Liver (tissue), 9 donors: ENCODE results near the gene FILIP1L. TPM values are rescaled to one million over a fixed set of nuclear protein-coding genes. Genes with fewer than 3 reads are reported as not detected.

Source experiments
- DNase-seq: peaks from one replicate; pipeline ENCODE4 v3.0.0-alpha.2; 2017; ENCODE audit warnings: low spot score
- H3K27ac ChIP-seq, 2 donors: one replicate each; pipeline ENCODE4 v1.7.0; 2013; ENCODE audit warnings: inconsistent platforms in 2 of 2, low read length in 2 of 2, control low read depth in 1 of 2, low read depth in 1 of 2, mild to moderate bottlenecking in 1 of 2
- H3K27me3 ChIP-seq, 4 donors: one replicate each; pipeline versions ENCODE4 v1.6.1 to v1.7.0; 2013; ENCODE audit warnings: low read length in 3 of 4, inconsistent platforms in 1 of 4, mild to moderate bottlenecking in 1 of 4, moderate library complexity in 1 of 4; ENCODE audit not compliant: control insufficient read depth in 4 of 4, insufficient read depth in 4 of 4
- H3K36me3 ChIP-seq, 4 donors: one replicate each; pipeline versions ENCODE4 v1.6.1 to v1.7.0; 2013; ENCODE audit warnings: low read length in 3 of 4, mild to moderate bottlenecking in 3 of 4, low read depth in 1 of 4, moderate library complexity in 1 of 4; ENCODE audit not compliant: control insufficient read depth in 4 of 4, insufficient read depth in 3 of 4
- H3K4me1 ChIP-seq, 4 donors: one replicate each; pipeline versions ENCODE4 v1.6.1 to v1.7.0; 2013; ENCODE audit warnings: low read length in 3 of 4, mild to moderate bottlenecking in 3 of 4, moderate library complexity in 1 of 4; ENCODE audit not compliant: control insufficient read depth in 4 of 4, insufficient read depth in 4 of 4
- H3K4me3 ChIP-seq, 3 donors: one replicate each; pipeline versions ENCODE4 v1.6.1 to v1.7.0; 2013; ENCODE audit warnings: low read length in 3 of 3, control low read depth in 1 of 3, low read depth in 1 of 3, mild to moderate bottlenecking in 1 of 3
- H3K9ac ChIP-seq, 2 donors: one replicate each; pipeline ENCODE4 v1.7.0; 2013; ENCODE audit warnings: low read length in 2 of 2, mild to moderate bottlenecking in 2 of 2, moderate library complexity in 2 of 2, control low read depth in 1 of 2, low read depth in 1 of 2
- H3K9me3 ChIP-seq, 4 donors: one replicate each; pipeline versions ENCODE4 v1.6.1 to v1.7.0; 2013; ENCODE audit warnings: low read length in 3 of 4; ENCODE audit not compliant: control insufficient read depth in 4 of 4
- ATF3 ChIP-seq: IDR thresholded peaks from 2 replicates; pipeline ENCODE4 v1.6.1; 2016; ENCODE audit warnings: antibody characterized with exemption
- CTCF ChIP-seq: fragments of 150-350 bp; IDR thresholded peaks from 2 replicates; pipeline ENCODE4 v1.5.1; 2017; ENCODE audit warnings: improper control_type of control experiment, low read depth, low read length; ENCODE audit not compliant: missing input control
- EGR1 ChIP-seq, 2 donors: IDR thresholded peaks; 2 replicates each; pipeline ENCODE4 v1.6.1; 2016 to 2018; ENCODE audit warnings: antibody characterized with exemption in 2 of 2, low read depth in 2 of 2
- FOXA1 ChIP-seq: IDR thresholded peaks from 2 replicates; pipeline ENCODE4 v1.6.1; 2016; ENCODE audit warnings: antibody characterized with exemption
- FOXA2 ChIP-seq: IDR thresholded peaks from 2 replicates; pipeline ENCODE4 v1.6.1; 2016; ENCODE audit warnings: antibody characterized with exemption
- GABPA ChIP-seq, 2 donors: IDR thresholded peaks in 1 of 2; conservative IDR thresholded peaks in 1 of 2; 2 replicates each; pipeline ENCODE4 v1.6.1; 2016; ENCODE audit warnings: antibody characterized with exemption in 2 of 2, mild to moderate bottlenecking in 1 of 2, moderate library complexity in 1 of 2
- HNF4A ChIP-seq, 2 donors: conservative IDR thresholded peaks; 2 replicates each; pipeline ENCODE4 v1.6.1; 2016; ENCODE audit warnings: antibody characterized with exemption in 2 of 2, mild to moderate bottlenecking in 2 of 2
- HNF4G ChIP-seq: IDR thresholded peaks from 2 replicates; pipeline ENCODE4 v1.6.1; 2016; ENCODE audit warnings: antibody characterized with exemption
- JUND ChIP-seq, 2 donors: IDR thresholded peaks; 2 replicates each; pipeline ENCODE4 v1.6.1; 2016; ENCODE audit warnings: antibody characterized with exemption in 2 of 2
- NR2F2 ChIP-seq: IDR thresholded peaks from 2 replicates; pipeline ENCODE4 v1.6.1; 2016; ENCODE audit warnings: antibody characterized with exemption
- RAD21 ChIP-seq, 2 donors: IDR thresholded peaks; 2 replicates each; pipeline ENCODE4 v1.6.1; 2016; ENCODE audit warnings: antibody characterized with exemption in 2 of 2, mild to moderate bottlenecking in 2 of 2
- RXRA ChIP-seq, 2 donors: IDR thresholded peaks; 2 replicates each; pipeline ENCODE4 v1.6.1; 2017 to 2018; ENCODE audit warnings: antibody characterized with exemption in 2 of 2, mild to moderate bottlenecking in 1 of 2
- SP1 ChIP-seq: IDR thresholded peaks from 2 replicates; pipeline ENCODE4 v1.6.1; 2018; ENCODE audit warnings: antibody characterized with exemption, mild to moderate bottlenecking
- TAF1 ChIP-seq: conservative IDR thresholded peaks from 2 replicates; pipeline ENCODE4 v1.6.1; 2016; ENCODE audit warnings: antibody characterized with exemption, mild to moderate bottlenecking
- YY1 ChIP-seq: IDR thresholded peaks from 2 replicates; pipeline ENCODE4 v1.6.1; 2016; ENCODE audit warnings: antibody characterized with exemption, mild to moderate bottlenecking
- WGBS: extraction: QIAGEN DNeasy Blood & Tissue Kit; methylation state at CpG from one replicate; pipeline ENCODE4 v1.1.7; 2013; 5-methylcytosine and 5-hydroxymethylcytosine counted together
- polyA plus RNA-seq, 2 donors: library from polyadenylated mRNA; stranded (reverse) in 1 of 2; unstranded in 1 of 2; fragments of 200-250 nt in 1 of 2; fragments of >200 nt in 1 of 2; fragmentation: Nextera tagmentation in 1 of 2; extraction: Ambion mirVana in 1 of 2; gene quantifications; one replicate each; pipeline versions ENCODE4 v1.2.1 to v1.2.3, GENCODE V29; 2013 to 2015
- total RNA-seq, 2 donors: library from RNA; depleted of rRNA; stranded (reverse); fragments of >200 nt; gene quantifications; one replicate each; pipeline ENCODE4 v1.2.3, GENCODE V29; 2014
- TF ChIP-seq, protein P1 (sequence below): IDR thresholded peaks from 2 replicates; pipeline ENCODE4 v1.6.1; 2016; ENCODE audit warnings: antibody characterized with exemption
- TF ChIP-seq, protein P2 (sequence below): IDR thresholded peaks from 2 replicates; pipeline ENCODE4 v1.6.1; 2016; ENCODE audit warnings: antibody characterized with exemption, mild to moderate bottlenecking
- TF ChIP-seq, protein P3 (sequence below): IDR thresholded peaks from 2 replicates; pipeline ENCODE4 v1.6.1; 2016; ENCODE audit warnings: antibody characterized with exemption
- donor health status: healthy.
- donor health status: healthy.
- donor health status: healthy.
- donor health status: healthy.
- donor health status: healthy.

FILIP1L gene
- total and polyA plus RNA-seq, 4 donors = 1.4 to 6.5 (median 1.9) TPM

- no peak for TF ChIP-seq NR2F2
- TF ChIP-seq TAF1 = no peak
- Histone ChIP-seq H3K4me3 (no peak overlapping the region), H3K9ac (no peak overlapping the region), H3K27ac (no peak overlapping the region), H3K9me3 (no peaks in the 10 kb centered on the region), H3K36me3 (no peaks in the 10 kb centered on the region), H3K4me1 (peaks cover 0 to 4% (median 0%) of the 10 kb centered on the region in 4 donors), H3K27me3 (no peaks in the 10 kb centered on the region)
- WGBS = 93% methylated on average over 3 of the region's 3 CpGs
- no peak for DNase-seq
These were observed 284.5 kb downstream of the FILIP1L start for GRCh38 chr3:99829844-99830243.

- H3K9ac ChIP-seq = no peak overlapping the region
These were observed 289.2 kb downstream of the FILIP1L start for GRCh38 chr3:99825004-99825640.

More at GRCh38 chr3:99825004-99825640, 289.2 kb downstream of the FILIP1L start:
- TF ChIP-seq NR2F2 = no peak
- no peak for TF ChIP-seq TAF1
- TF ChIP-seq ATF3 = no peak
- TF ChIP-seq RXRA (IDR thresholded peaks at IDR 0.05) = no peak
- no peak for TF ChIP-seq HNF4A (conservative IDR thresholded peaks at IDR 0.05)
- no peak for TF ChIP-seq JUND (IDR thresholded peaks at IDR 0.05)
- TF ChIP-seq EGR1 (IDR thresholded peaks at IDR 0.05; ENCODE audit: low read depth in 2 of 2) = no peak
- TF ChIP-seq FOXA2 = no peak
- TF ChIP-seq FOXA1 = no peak
- TF ChIP-seq, protein P1, sequence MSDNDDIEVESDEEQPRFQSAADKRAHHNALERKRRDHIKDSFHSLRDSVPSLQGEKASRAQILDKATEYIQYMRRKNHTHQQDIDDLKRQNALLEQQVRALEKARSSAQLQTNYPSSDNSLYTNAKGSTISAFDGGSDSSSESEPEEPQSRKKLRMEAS = no peak
- no peak for TF ChIP-seq GABPA (IDR thresholded peaks at IDR 0.05 in 1 of 2, conservative IDR thresholded peaks at IDR 0.05 in 1 of 2)
- TF ChIP-seq, protein P2, sequence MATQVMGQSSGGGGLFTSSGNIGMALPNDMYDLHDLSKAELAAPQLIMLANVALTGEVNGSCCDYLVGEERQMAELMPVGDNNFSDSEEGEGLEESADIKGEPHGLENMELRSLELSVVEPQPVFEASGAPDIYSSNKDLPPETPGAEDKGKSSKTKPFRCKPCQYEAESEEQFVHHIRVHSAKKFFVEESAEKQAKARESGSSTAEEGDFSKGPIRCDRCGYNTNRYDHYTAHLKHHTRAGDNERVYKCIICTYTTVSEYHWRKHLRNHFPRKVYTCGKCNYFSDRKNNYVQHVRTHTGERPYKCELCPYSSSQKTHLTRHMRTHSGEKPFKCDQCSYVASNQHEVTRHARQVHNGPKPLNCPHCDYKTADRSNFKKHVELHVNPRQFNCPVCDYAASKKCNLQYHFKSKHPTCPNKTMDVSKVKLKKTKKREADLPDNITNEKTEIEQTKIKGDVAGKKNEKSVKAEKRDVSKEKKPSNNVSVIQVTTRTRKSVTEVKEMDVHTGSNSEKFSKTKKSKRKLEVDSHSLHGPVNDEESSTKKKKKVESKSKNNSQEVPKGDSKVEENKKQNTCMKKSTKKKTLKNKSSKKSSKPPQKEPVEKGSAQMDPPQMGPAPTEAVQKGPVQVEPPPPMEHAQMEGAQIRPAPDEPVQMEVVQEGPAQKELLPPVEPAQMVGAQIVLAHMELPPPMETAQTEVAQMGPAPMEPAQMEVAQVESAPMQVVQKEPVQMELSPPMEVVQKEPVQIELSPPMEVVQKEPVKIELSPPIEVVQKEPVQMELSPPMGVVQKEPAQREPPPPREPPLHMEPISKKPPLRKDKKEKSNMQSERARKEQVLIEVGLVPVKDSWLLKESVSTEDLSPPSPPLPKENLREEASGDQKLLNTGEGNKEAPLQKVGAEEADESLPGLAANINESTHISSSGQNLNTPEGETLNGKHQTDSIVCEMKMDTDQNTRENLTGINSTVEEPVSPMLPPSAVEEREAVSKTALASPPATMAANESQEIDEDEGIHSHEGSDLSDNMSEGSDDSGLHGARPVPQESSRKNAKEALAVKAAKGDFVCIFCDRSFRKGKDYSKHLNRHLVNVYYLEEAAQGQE = no peak
- TF ChIP-seq RAD21 (IDR thresholded peaks at IDR 0.05) = no peak
- no peak for TF ChIP-seq SP1
- TF ChIP-seq HNF4G = no peak
- TF ChIP-seq, protein P3, sequence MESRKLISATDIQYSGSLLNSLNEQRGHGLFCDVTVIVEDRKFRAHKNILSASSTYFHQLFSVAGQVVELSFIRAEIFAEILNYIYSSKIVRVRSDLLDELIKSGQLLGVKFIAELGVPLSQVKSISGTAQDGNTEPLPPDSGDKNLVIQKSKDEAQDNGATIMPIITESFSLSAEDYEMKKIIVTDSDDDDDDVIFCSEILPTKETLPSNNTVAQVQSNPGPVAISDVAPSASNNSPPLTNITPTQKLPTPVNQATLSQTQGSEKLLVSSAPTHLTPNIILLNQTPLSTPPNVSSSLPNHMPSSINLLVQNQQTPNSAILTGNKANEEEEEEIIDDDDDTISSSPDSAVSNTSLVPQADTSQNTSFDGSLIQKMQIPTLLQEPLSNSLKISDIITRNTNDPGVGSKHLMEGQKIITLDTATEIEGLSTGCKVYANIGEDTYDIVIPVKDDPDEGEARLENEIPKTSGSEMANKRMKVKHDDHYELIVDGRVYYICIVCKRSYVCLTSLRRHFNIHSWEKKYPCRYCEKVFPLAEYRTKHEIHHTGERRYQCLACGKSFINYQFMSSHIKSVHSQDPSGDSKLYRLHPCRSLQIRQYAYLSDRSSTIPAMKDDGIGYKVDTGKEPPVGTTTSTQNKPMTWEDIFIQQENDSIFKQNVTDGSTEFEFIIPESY = no peak
- no peak for TF ChIP-seq CTCF
- no peak for TF ChIP-seq YY1
- Histone ChIP-seq H3K27ac (no peak overlapping the region), H3K4me1 (no peaks in the 10 kb centered on the region), H3K27me3 (no peaks in the 10 kb centered on the region), H3K36me3 (no peaks in the 10 kb centered on the region), H3K9me3 (no peaks in the 10 kb centered on the region), H3K4me3 (no peak overlapping the region)
- DNase-seq = no peak
- WGBS = 83% methylated on average over 3 of the region's 3 CpGs
